HCT116 (cell line): ENCODE results near the gene SRPRA. TPM values are rescaled to one million over a fixed set of nuclear protein-coding genes. Genes with fewer than 3 reads are reported as not detected.

Experiments
- ATAC-seq: fragments of 200-7000 bp; cut with Tn5 transposase; 2 replicates; pipeline ENCODE4 v1.9.1; 2020; ENCODE audit warnings: mild to moderate bottlenecking, moderate library complexity
- BruUV-seq: library from RNA; stranded (reverse); fragments of 400-500 nt; replicated peaks from 2 replicates; lab custom pipeline; 2021; lab: Mats Ljungman, UMichigan
- CTCF ChIA-PET: fragments of 300-600 bp; sonication (Branson Sonifier 250); formaldehyde crosslinking; loops from one replicate; lab custom pipeline; 2021; ENCODE audit warnings: antibody characterized with exemption; lab: Charles Lee
- POLR2A ChIA-PET: fragments of 300-600, 350-600 bp; sonication (Branson Sonifier 250); formaldehyde crosslinking; loops from one replicate; lab custom pipeline; 2021; ENCODE audit warnings: antibody characterized with exemption; lab: Charles Lee
- RAD21 ChIA-PET, 2 experiments: fragments of 300-600 bp; sonication (Branson Sonifier 250); formaldehyde crosslinking; loops; one replicate each; lab custom pipeline; 2023; ENCODE audit warnings: low total read pairs in 2 of 2; ENCODE audit not compliant: uncharacterized antibody in 2 of 2, unreplicated experiment in 2 of 2, low non-redundant PET in 1 of 2; lab: Charles Lee
- DNase-seq: peaks from one replicate; pipeline ENCODE4 v3.0.0-alpha.2; 2010; ENCODE audit warnings: low read depth, low spot score
- H2AFZ ChIP-seq: fragments of 200-600 bp; shearing (Covaris generic), sonication (generic); 2 replicates; pipeline ENCODE4 v1.6.1; 2017; ENCODE audit warnings: low read depth, mixed run types, mixed read lengths, antibody characterized with exemption, low read length; ENCODE audit not compliant: poor library complexity, severe bottlenecking
- H3K27ac ChIP-seq: 2 replicates; pipeline ENCODE4 v1.5.1; 2012; ENCODE audit warnings: low read depth, low read length
- H3K27me3 ChIP-seq: fragments of 200-600 bp; sonication (generic); 2 replicates; pipeline ENCODE4 v1.6.1; 2016; ENCODE audit warnings: mixed run types, low read length, mixed read lengths; ENCODE audit not compliant: insufficient read depth
- H3K36me3 ChIP-seq, 2 experiments: fragments of 200-500 bp in 1 of 2; fragments of 200-600 bp in 1 of 2; sonication (Bioruptor generic) in 1 of 2; sonication (generic) in 1 of 2; 2 replicates each; pipeline versions ENCODE4 v1.5.1 to v1.6.1; 2014 to 2016; ENCODE audit warnings: low read length in 2 of 2, inconsistent platforms in 1 of 2, mixed read lengths in 1 of 2, mixed run types in 1 of 2; ENCODE audit not compliant: insufficient read depth in 2 of 2, control insufficient read depth in 1 of 2
- H3K4me1 ChIP-seq, 2 experiments: fragments of 200-600 bp in 1 of 2; sonication (generic) in 1 of 2; 2 replicates each; pipeline versions ENCODE4 v1.5.1 to v1.6.1; 2012 to 2017; ENCODE audit warnings: low read length in 2 of 2, inconsistent platforms in 1 of 2, mild to moderate bottlenecking in 1 of 2, mixed read lengths in 1 of 2, mixed run types in 1 of 2, moderate library complexity in 1 of 2; ENCODE audit not compliant: insufficient read depth in 2 of 2, control insufficient read depth in 1 of 2
- H3K4me2 ChIP-seq: fragments of 200-600 bp; sonication (generic); 2 replicates; pipeline ENCODE4 v1.6.1; 2017; ENCODE audit warnings: mixed run types, low read length, mixed read lengths
- H3K4me3 ChIP-seq, 2 experiments: fragments of 200-600 bp in 1 of 2; sonication (generic) in 1 of 2; replicated peaks in 1 of 2; 2 replicates each; pipeline ENCODE4 v1.5.1; 2011 to 2016; ENCODE audit warnings: low read length in 2 of 2, control low read depth in 1 of 2, low read depth in 1 of 2, mild to moderate bottlenecking in 1 of 2, mixed read lengths in 1 of 2, mixed run types in 1 of 2
- H3K79me2 ChIP-seq: fragments of 200-600 bp; sonication (generic); 2 replicates; pipeline ENCODE4 v1.6.1; 2017; ENCODE audit warnings: mild to moderate bottlenecking, mixed run types, low read length, moderate library complexity, mixed read lengths; ENCODE audit not compliant: insufficient read depth
- H3K9ac ChIP-seq: fragments of 200-600 bp; sonication (generic); 2 replicates; pipeline ENCODE4 v1.6.1; 2016; ENCODE audit warnings: low read length, mixed read lengths
- H3K9me2 ChIP-seq: fragments of 200-600 bp; sonication (generic), shearing (Covaris generic); 2 replicates; pipeline ENCODE4 v1.6.1; 2017; ENCODE audit warnings: mixed run types, mild to moderate bottlenecking, moderate library complexity; ENCODE audit not compliant: insufficient read depth
- H3K9me3 ChIP-seq, 2 experiments: fragments of 200-500 bp in 1 of 2; fragments of 200-600 bp in 1 of 2; sonication (Bioruptor generic) in 1 of 2; sonication (generic) in 1 of 2; 2 replicates each; pipeline ENCODE4 v1.6.1; 2014 to 2017; ENCODE audit warnings: low read length in 2 of 2, mixed read lengths in 2 of 2, inconsistent platforms in 1 of 2, low read depth in 1 of 2, mild to moderate bottlenecking in 1 of 2, mixed run types in 1 of 2, moderate library complexity in 1 of 2; ENCODE audit not compliant: control insufficient read depth in 1 of 2, insufficient read depth in 1 of 2
- H4K20me1 ChIP-seq: fragments of 200-600 bp; sonication (generic), shearing (Covaris generic); 2 replicates; pipeline ENCODE4 v1.6.1; 2017; ENCODE audit warnings: mixed run types, mild to moderate bottlenecking, moderate library complexity; ENCODE audit not compliant: insufficient read depth
- CBX3 ChIP-seq: IDR thresholded peaks from 2 replicates; pipeline ENCODE4 v1.6.1; 2012; ENCODE audit warnings: low read depth
- CEBPB ChIP-seq: IDR thresholded peaks from 2 replicates; pipeline ENCODE4 v1.6.1; 2012; ENCODE audit warnings: low read depth
- ELF1 ChIP-seq: IDR thresholded peaks from 2 replicates; pipeline ENCODE4 v1.6.1; 2012; ENCODE audit warnings: low read depth, borderline replicate concordance
- EZH2 ChIP-seq: fragments of 200-600 bp; sonication (generic); IDR thresholded peaks from 2 replicates; pipeline ENCODE4 v1.6.1; 2017; ENCODE audit warnings: antibody characterized with exemption, mixed run types
- FOSL1 ChIP-seq: IDR thresholded peaks from 2 replicates; pipeline ENCODE4 v1.6.1; 2012; ENCODE audit warnings: low read depth
- JUND ChIP-seq: IDR thresholded peaks from 2 replicates; pipeline ENCODE4 v1.6.1; 2012
- POLR2A ChIP-seq: IDR thresholded peaks from 2 replicates; pipeline ENCODE4 v1.7.0; 2011; ENCODE audit warnings: borderline replicate concordance; ENCODE audit not compliant: insufficient read depth, insufficient read length; ENCODE audit errors: extremely low read depth
- POLR2AphosphoS5 ChIP-seq: IDR thresholded peaks from 2 replicates; pipeline ENCODE4 v1.6.1; 2011; ENCODE audit warnings: mild to moderate bottlenecking, low read depth, low read length, moderate library complexity
- RAD21 ChIP-seq: IDR thresholded peaks from 2 replicates; pipeline ENCODE4 v1.6.1; 2012; ENCODE audit warnings: low read depth, mild to moderate bottlenecking
- SRF ChIP-seq: IDR thresholded peaks from 2 replicates; pipeline ENCODE4 v1.6.1; 2012; ENCODE audit warnings: low read depth
- TCF7L2 ChIP-seq: IDR thresholded peaks from 2 replicates; pipeline ENCODE4 v1.7.0; 2011; ENCODE audit warnings: borderline replicate concordance, inconsistent platforms; ENCODE audit not compliant: insufficient read depth, insufficient read length; ENCODE audit errors: extremely low read depth
- YY1 ChIP-seq: IDR thresholded peaks from 2 replicates; pipeline ENCODE4 v1.6.1; 2011; ENCODE audit warnings: low read length, low read depth, moderate library complexity, mild to moderate bottlenecking; ENCODE audit not compliant: insufficient replicate concordance; ENCODE audit errors: extremely low read depth
- ZFX ChIP-seq: fragments of 450-650 bp; IDR thresholded peaks from 2 replicates; pipeline ENCODE4 v1.6.1; 2017
- ZNF274 ChIP-seq: fragments of 200-500 bp; sonication (Bioruptor generic); IDR thresholded peaks from 2 replicates; pipeline ENCODE4 v1.6.1; 2014; ENCODE audit warnings: mild to moderate bottlenecking, low read depth, low read length, inconsistent platforms
- intact Hi-C: fragments of 100-400 bp; cut with micrococcal nuclease; formaldehyde crosslinking; loops from 2 replicates; pipeline ENCODE4 v1.10.0; 2022
- total RNA-seq: library from RNA; stranded (reverse); gene quantifications from one replicate; pipeline ENCODE4 v1.2.1, GENCODE V29; 2021; ENCODE audit not compliant: unreplicated experiment
- TF ChIP-seq, protein P1 (sequence below): IDR thresholded peaks from 2 replicates; pipeline ENCODE4 v1.6.1; 2011; ENCODE audit warnings: mild to moderate bottlenecking, low read length, moderate library complexity; ENCODE audit not compliant: insufficient replicate concordance; ENCODE audit errors: extremely low read depth
- TF ChIP-seq, protein P2 (sequence below), 3 experiments: fragments of 200-600 bp in 1 of 3; sonication (generic) in 1 of 3; IDR thresholded peaks in 2 of 3; conservative IDR thresholded peaks in 1 of 3; 2 replicates each; pipeline ENCODE4 v1.5.1; 2012 to 2017; ENCODE audit warnings: low read depth in 2 of 3, low read length in 2 of 3, antibody characterized with exemption in 1 of 3, borderline replicate concordance in 1 of 3, control low read depth in 1 of 3, mild to moderate bottlenecking in 1 of 3, mixed read lengths in 1 of 3, mixed run types in 1 of 3, moderate library complexity in 1 of 3; ENCODE audit not compliant: insufficient read depth in 1 of 3
- TF ChIP-seq, protein P3 (sequence below): IDR thresholded peaks from 2 replicates; pipeline ENCODE4 v1.6.1; 2012; ENCODE audit warnings: low read depth
- TF ChIP-seq, protein P4 (sequence below): IDR thresholded peaks from 2 replicates; pipeline ENCODE4 v1.6.1; 2012

The SRPRA gene
- total RNA-seq, 1 experiment from 2014 or later = 74.5 TPM

- Histone ChIP-seq H3K4me1 (peaks cover 0 to 1% of the 10 kb centered on the region in 2 experiments; a peak in 1 of 4 replicates), H2AFZ (no peak overlapping the region), H3K27me3 (no peaks in the 10 kb centered on the region), H3K27ac (no peak overlapping the region), H3K79me2 (peaks cover 17% of the 10 kb centered on the region), H3K9me3 (no peaks in the 10 kb centered on the region), H3K9me2 (no peaks in the 10 kb centered on the region), H3K4me2 (no peak overlapping the region), H3K36me3 (peaks cover 45 to 53% of the 10 kb centered on the region in 2 experiments), H4K20me1 (no peaks in the 10 kb centered on the region), H3K4me3 (no peak overlapping the region), H3K9ac (no peak overlapping the region)
- ATAC-seq = no peak
- no peak for DNase-seq
- ChIA-PET RAD21 (no interaction called here), POLR2A (no interaction called here), CTCF (no interaction called here)
- intact Hi-C loops = no loop called here
- TF ChIP-seq SRF (no peak), CEBPB (no peak), RAD21 (no peak), FOSL1 (no peak), ZFX (no peak), TCF7L2 (no peak), CBX3 (no peak), ZNF274 (no peak), ELF1 (no peak), EZH2 (no peak), YY1 (no peak), JUND (no peak), POLR2AphosphoS5 (no peak), POLR2A (no peak)
- TF ChIP-seq, protein P1, sequence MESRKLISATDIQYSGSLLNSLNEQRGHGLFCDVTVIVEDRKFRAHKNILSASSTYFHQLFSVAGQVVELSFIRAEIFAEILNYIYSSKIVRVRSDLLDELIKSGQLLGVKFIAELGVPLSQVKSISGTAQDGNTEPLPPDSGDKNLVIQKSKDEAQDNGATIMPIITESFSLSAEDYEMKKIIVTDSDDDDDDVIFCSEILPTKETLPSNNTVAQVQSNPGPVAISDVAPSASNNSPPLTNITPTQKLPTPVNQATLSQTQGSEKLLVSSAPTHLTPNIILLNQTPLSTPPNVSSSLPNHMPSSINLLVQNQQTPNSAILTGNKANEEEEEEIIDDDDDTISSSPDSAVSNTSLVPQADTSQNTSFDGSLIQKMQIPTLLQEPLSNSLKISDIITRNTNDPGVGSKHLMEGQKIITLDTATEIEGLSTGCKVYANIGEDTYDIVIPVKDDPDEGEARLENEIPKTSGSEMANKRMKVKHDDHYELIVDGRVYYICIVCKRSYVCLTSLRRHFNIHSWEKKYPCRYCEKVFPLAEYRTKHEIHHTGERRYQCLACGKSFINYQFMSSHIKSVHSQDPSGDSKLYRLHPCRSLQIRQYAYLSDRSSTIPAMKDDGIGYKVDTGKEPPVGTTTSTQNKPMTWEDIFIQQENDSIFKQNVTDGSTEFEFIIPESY = no peak
- TF ChIP-seq, protein P2, sequence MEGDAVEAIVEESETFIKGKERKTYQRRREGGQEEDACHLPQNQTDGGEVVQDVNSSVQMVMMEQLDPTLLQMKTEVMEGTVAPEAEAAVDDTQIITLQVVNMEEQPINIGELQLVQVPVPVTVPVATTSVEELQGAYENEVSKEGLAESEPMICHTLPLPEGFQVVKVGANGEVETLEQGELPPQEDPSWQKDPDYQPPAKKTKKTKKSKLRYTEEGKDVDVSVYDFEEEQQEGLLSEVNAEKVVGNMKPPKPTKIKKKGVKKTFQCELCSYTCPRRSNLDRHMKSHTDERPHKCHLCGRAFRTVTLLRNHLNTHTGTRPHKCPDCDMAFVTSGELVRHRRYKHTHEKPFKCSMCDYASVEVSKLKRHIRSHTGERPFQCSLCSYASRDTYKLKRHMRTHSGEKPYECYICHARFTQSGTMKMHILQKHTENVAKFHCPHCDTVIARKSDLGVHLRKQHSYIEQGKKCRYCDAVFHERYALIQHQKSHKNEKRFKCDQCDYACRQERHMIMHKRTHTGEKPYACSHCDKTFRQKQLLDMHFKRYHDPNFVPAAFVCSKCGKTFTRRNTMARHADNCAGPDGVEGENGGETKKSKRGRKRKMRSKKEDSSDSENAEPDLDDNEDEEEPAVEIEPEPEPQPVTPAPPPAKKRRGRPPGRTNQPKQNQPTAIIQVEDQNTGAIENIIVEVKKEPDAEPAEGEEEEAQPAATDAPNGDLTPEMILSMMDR (IDR thresholded peaks at IDR 0.05 in 2 of 3, conservative IDR thresholded peaks at IDR 0.05 in 1 of 3; ENCODE audit: borderline replicate concordance in 1 of 3, insufficient read depth in 1 of 3, low read depth in 2 of 3, low read length in 2 of 3) = no peak
- TF ChIP-seq, protein P3, sequence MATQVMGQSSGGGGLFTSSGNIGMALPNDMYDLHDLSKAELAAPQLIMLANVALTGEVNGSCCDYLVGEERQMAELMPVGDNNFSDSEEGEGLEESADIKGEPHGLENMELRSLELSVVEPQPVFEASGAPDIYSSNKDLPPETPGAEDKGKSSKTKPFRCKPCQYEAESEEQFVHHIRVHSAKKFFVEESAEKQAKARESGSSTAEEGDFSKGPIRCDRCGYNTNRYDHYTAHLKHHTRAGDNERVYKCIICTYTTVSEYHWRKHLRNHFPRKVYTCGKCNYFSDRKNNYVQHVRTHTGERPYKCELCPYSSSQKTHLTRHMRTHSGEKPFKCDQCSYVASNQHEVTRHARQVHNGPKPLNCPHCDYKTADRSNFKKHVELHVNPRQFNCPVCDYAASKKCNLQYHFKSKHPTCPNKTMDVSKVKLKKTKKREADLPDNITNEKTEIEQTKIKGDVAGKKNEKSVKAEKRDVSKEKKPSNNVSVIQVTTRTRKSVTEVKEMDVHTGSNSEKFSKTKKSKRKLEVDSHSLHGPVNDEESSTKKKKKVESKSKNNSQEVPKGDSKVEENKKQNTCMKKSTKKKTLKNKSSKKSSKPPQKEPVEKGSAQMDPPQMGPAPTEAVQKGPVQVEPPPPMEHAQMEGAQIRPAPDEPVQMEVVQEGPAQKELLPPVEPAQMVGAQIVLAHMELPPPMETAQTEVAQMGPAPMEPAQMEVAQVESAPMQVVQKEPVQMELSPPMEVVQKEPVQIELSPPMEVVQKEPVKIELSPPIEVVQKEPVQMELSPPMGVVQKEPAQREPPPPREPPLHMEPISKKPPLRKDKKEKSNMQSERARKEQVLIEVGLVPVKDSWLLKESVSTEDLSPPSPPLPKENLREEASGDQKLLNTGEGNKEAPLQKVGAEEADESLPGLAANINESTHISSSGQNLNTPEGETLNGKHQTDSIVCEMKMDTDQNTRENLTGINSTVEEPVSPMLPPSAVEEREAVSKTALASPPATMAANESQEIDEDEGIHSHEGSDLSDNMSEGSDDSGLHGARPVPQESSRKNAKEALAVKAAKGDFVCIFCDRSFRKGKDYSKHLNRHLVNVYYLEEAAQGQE = no peak
- TF ChIP-seq, protein P4, sequence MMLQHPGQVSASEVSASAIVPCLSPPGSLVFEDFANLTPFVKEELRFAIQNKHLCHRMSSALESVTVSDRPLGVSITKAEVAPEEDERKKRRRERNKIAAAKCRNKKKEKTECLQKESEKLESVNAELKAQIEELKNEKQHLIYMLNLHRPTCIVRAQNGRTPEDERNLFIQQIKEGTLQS = no peak
- no TSS peak for BruUV-seq
These were observed 6.5 kb downstream of the SRPRA start for GRCh38 chr11:126262216-126262615.
